ENCODE data around the gene ANKH.
A peak's percentile ranks its signal among the peaks of the same experiment; 100 is the strongest.

ANKH gene

DNA sequence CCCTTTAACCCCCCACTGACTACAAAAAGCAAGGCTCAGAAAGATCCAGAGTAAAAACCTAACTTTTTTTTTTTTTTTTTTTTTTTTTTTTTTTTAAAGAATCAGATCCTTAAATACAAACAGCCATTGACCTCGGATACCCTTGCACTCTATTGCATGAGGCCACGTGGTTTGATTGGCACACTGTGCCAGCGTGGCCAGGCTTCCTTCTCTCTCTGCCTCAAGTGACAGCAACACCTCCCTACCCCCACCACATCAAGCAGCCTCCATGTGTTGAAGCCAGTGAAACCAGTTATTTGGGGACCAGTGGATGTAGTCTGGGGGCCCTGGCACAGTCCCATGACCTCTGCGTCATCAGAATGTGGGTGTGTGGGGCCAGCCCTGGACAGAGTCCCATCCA, 135.6 kb downstream of the ANKH start:
- no peak for DNase-seq (ENCODE audit: low read depth)

DNA sequence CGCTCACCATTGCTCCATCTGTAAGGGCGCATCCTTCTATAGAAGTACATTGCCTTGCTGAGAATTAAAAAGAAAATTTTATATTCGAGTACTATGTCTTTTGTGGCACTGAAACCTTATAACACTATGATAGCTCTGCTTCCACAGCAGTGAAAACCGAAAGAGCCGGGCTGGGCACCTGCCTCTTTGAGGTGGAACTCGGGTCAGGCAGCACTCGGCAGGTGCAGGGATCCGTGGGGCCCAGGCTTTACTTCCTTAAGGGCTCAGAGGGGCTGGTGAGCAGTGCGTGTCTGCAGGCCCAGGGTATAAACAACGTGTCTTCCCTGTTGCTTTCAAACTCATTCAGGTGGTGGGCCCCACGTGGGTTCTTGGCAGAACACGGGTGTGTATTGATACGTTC, 137.2 kb downstream of the ANKH start:
- DNase-seq (ENCODE audit: low read depth), result no peak

DNA sequence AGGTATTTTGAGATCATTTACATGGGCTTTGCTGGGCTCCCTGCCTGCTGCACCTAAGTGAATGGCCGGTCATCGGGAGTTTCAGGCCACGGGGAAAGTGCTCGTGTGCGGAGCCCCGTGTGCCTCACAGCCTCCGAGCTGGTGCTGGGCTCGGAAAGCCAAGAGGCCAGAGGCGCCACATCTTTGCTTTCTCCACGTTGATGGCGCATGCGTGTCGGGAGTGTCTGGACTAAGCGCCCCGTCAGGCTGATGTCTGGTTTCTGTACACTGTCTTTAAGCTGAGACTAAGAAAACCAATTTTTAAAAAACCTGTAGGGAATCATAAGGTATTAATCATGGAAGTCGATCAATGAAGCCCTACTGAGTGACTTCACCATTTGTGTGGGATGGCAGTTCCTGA, 137.9 kb downstream of the ANKH start:
- DNase-seq (ENCODE audit: low read depth), result no peak

- no peak for DNase-seq (ENCODE audit: low read depth)
Measured at GRCh38 chr5:14732991-14733390, 138.6 kb downstream of the ANKH start.

DNA sequence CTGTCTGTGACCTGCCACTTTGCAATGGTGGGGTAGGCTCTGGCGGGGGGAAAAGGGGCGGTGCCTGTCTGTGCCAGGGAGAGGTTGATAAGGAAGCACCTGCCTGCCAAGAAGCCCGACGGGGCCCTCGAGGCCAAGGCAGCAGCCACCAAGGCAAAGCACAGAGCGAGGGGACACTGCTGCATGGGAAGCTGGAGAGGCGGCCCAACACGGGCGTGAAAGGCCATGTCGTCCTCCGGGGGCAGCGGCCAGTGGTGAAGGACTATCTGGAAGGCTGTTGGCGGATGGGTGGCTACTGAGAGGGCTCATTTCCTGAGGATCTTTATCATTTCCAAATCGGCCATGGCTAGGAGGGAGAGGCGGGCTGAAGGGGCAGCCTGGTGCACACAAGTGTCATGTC, 140.7 kb downstream of the ANKH start:
- DNase-seq (ENCODE audit: low read depth), result no peak

DNA sequence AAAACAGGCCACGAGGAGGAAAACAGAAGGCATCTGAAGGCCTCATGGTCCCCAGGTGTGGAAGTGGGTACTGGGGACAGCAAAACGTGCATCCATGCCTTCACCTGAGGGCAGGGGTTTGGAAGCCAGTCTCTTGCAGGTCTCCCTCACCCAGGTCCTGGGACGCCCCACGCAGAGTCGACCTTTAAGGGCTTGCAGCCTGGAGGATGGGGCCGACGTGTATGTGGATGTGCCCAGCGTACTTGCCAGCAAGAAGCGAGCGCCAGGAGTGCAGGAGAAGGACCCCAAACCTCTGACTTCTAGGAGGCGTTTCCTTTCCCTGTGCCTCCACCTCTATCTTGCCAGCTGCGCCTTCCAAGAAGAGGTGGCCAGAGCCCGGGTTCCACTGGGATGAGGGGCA, 141.1 kb downstream of the ANKH start:
- no peak for DNase-seq (ENCODE audit: low read depth)

GRCh38 chr5:14729448-14730385, 141.9 kb downstream of the ANKH start:
- no peak for DNase-seq (ENCODE audit: low read depth)

GRCh38 chr5:14728459-14728938, 143.1 kb downstream of the ANKH start:
- no peak for DNase-seq (ENCODE audit: low read depth)

- DNase-seq (ENCODE audit: low read depth), result no peak
Measured at GRCh38 chr5:14727928-14728458, 143.6 kb downstream of the ANKH start.

DNA sequence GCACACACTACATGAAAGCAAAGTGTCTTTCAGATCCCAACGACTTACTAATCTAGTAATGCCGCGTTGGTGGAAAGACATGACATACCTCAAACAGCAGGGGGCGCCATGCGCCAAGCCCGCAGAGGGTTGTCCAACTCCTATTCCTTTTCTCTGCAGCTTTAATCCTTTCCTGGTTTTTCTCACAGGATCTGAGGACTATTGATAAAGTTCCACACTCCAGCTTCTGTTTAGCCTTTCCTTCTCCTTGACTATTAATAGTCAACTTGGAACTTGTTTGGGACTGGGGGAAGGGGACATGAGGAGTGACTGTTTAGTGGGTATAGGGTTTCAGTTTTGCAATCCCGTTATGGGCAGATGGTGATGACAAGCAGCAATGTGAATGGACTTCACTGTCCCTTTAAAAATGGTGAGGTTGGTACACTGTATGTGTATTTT, 144.1 kb downstream of the ANKH start:
- peak; percentile 67 for DNase-seq (ENCODE audit: low read depth)

GRCh38 chr5:14726066-14726838, 145.3 kb downstream of the ANKH start:
- no peak for DNase-seq (ENCODE audit: low read depth)

DNA sequence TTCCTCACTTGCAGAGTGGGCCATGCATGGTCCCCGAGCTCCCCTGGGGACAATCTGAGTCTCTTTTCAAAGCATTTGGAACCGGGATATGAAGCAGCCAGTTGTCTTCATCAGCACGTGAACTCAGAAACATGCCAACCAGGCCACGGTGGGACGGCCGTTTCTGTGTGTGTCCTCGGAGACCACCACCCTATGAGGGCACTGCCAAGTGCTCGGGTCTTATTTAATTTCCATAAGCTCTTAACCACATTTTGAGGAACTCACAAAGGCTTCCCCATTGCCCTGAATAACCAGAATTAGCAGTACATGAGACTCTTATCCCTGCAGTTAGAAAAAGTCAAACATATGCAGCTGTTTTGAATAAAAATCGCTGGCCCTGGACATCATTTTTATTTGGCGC, 146.9 kb downstream of the ANKH start:
- DNase-seq (ENCODE audit: low read depth), result no peak

- DNase-seq (ENCODE audit: low read depth), result no peak
Measured at GRCh38 chr5:14723701-14724132, 147.9 kb downstream of the ANKH start.

DNA sequence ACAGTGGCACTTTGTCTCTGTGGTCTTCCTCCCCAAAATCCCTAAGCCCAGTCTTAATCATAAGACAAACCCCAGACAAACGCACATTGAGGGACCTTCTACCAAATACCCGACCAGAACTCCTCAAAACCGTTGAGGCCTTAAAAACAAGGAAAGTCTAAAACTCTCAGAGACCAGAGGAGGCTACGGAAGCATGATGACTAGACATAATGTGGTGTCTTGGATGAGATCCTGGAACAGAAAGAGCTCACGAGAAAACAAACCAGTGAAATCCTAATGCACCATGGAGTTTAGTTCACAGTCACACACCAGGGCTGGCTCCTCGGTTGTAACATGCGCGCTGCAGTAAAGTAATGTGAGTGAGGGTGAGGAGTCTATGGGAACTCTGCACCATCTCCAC, 148.7 kb downstream of the ANKH start:
- no peak for DNase-seq (ENCODE audit: low read depth)

GRCh38 chr5:14721990-14722656, 149.5 kb downstream of the ANKH start:
- peak; percentile 33 for DNase-seq (ENCODE audit: low read depth)

DNA sequence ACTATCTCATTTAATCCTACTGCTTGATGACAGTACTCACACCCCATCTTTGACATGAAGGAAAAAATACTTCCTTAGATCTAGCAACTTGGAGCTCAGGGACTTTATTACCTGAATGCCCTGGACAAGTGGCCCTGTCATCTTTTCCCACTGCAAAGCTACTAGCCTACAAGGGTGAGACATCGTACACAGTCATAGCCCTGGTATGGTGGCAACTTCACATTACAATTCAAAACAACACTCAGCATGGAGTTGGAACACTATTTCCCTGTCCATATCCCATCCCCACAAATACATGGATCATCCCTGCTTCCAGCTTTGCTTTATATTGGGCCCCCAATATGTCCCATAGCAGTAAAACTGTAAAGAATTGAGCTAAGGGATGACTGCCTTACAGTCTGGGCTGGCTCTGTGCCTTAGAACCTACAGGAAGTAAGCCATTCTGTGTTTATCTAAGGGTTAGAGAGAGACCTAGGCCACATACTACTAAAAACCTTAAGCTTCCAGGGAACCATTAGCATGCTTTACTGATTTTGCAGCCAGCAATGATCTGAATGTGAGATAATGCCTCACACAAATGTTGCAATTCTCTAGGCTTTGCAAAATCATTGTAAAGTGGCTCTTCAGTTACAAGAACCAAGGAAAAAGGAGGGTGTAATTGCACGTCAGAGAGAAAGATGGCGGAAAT, 151.2 kb downstream of the ANKH start:
- peak; percentile 19 for DNase-seq (ENCODE audit: low read depth)

- DNase-seq (ENCODE audit: low read depth), result no peak
Measured at GRCh38 chr5:14718778-14719177, 152.8 kb downstream of the ANKH start.

GRCh38 chr5:14716755-14717752, 154.5 kb downstream of the ANKH start:
- no peak for DNase-seq (ENCODE audit: low read depth)

DNA sequence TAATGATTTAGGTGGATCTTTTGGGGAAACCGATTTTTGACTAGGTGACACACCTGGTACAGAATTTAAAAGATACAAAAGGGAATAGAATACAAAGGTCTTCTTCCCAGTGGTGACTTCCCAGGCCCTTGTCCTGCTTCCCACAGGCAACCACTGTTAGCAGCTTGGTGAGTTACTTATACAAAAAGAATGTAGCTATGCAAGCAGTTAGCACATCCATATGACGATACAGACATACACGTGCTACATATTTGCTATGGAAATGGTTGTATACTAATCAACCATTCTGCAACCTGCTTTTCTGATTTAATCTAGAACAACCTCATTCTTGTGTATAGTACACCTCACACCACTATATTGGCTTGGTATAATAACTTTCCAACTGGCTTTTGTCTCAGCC, 156.1 kb downstream of the ANKH start:
- no peak for DNase-seq (ENCODE audit: low read depth)

GRCh38 chr5:14714706-14715105, 156.9 kb downstream of the ANKH start:
- DNase-seq (ENCODE audit: low read depth), result no peak

Measured in stromal cell of bone marrow (primary cell).